NCI-H146 (cell line): ENCODE results near the gene GFOD1.

Experiments used
- DNase-seq: peaks from one replicate; lab custom pipeline; 2025; lab: John Stamatoyannopoulos, UW

The GFOD1 gene

GRCh38 chr6:13425270-13425873 is 62.0 kb downstream of the GFOD1 start:
- no peak for DNase-seq

- no peak for DNase-seq
Observed at GRCh38 chr6:13423252-13423651, 64.1 kb downstream of the GFOD1 start.

- DNase-seq = peak; percentile 14
Observed at GRCh38 chr6:13422681-13423221, 64.6 kb downstream of the GFOD1 start.

- no peak for DNase-seq
Observed at GRCh38 chr6:13421425-13422059, 65.9 kb downstream of the GFOD1 start.

- no peak for DNase-seq
Observed at GRCh38 chr6:13420269-13420668, 67.1 kb downstream of the GFOD1 start.

GRCh38 chr6:13419422-13420195 is 67.8 kb downstream of the GFOD1 start:
- no peak for DNase-seq

- peak; percentile 74 for DNase-seq
Observed at GRCh38 chr6:13418844-13419243, 68.6 kb downstream of the GFOD1 start.

GRCh38 chr6:13417954-13418353 is 69.4 kb downstream of the GFOD1 start:
- DNase-seq = no peak

- no peak for DNase-seq
Observed at GRCh38 chr6:13417431-13417830, 70.0 kb downstream of the GFOD1 start.

GRCh38 chr6:13415283-13415682 is 72.1 kb downstream of the GFOD1 start:
- DNase-seq = no peak

- no peak for DNase-seq
Observed at GRCh38 chr6:13413900-13414555, 73.4 kb downstream of the GFOD1 start.

GRCh38 chr6:13413466-13413862 is 73.9 kb downstream of the GFOD1 start:
- no peak for DNase-seq

GRCh38 chr6:13412639-13413465 is 74.5 kb downstream of the GFOD1 start:
- DNase-seq = no peak

GRCh38 chr6:13412211-13412610 is 75.2 kb downstream of the GFOD1 start:
- no peak for DNase-seq

GRCh38 chr6:13411484-13411883 is 75.9 kb downstream of the GFOD1 start:
- no peak for DNase-seq

GRCh38 chr6:13409991-13410390 is 77.4 kb downstream of the GFOD1 start:
- DNase-seq = no peak

- DNase-seq = no peak
Observed at GRCh38 chr6:13407709-13408695, 79.4 kb downstream of the GFOD1 start.

- DNase-seq = no peak
Observed at GRCh38 chr6:13407368-13407708, 80.1 kb downstream of the GFOD1 start.

- no peak for DNase-seq
Observed at GRCh38 chr6:13406781-13407180, 80.6 kb downstream of the GFOD1 start.

GRCh38 chr6:13405961-13406477 is 81.4 kb downstream of the GFOD1 start:
- no peak for DNase-seq
